GM19438 (cell line): ENCODE measurements around the gene SNCAIP.
A peak's percentile ranks its signal among the peaks of the same experiment; 100 is the strongest.

Experiments
- ATAC-seq: cut with Tn5 transposase; IDR thresholded peaks from one replicate; pipeline ENCODE4 v1.9.1; 2021; ENCODE audit warnings: low read depth; ENCODE audit not compliant: unreplicated experiment

Gene SNCAIP

GRCh38 chr5:122455939-122456338, 143.9 kb downstream of the SNCAIP start:
- ATAC-seq: no peak

GRCh38 chr5:122457178-122457826, 145.3 kb downstream of the SNCAIP start:
- ATAC-seq: no peak

GRCh38 chr5:122458278-122458872, 146.3 kb downstream of the SNCAIP start:
- ATAC-seq: peak; percentile 67

- no peak for ATAC-seq
Measured at GRCh38 chr5:122462486-122462885, 150.4 kb downstream of the SNCAIP start.

GRCh38 chr5:122463221-122463620, 151.2 kb downstream of the SNCAIP start:
- no peak for ATAC-seq

- ATAC-seq: no peak
Measured at GRCh38 chr5:122464191-122464590, 152.2 kb downstream of the SNCAIP start.

GRCh38 chr5:122465031-122465577, 153.1 kb downstream of the SNCAIP start:
- no peak for ATAC-seq

GRCh38 chr5:122465994-122466393, 154.0 kb downstream of the SNCAIP start:
- ATAC-seq: no peak

GRCh38 chr5:122468351-122469116, 156.5 kb downstream of the SNCAIP start:
- ATAC-seq: no peak

GRCh38 chr5:122469384-122469919, 157.4 kb downstream of the SNCAIP start:
- no peak for ATAC-seq

GRCh38 chr5:122470365-122470764, 158.3 kb downstream of the SNCAIP start:
- no peak for ATAC-seq

- ATAC-seq: no peak
Measured at GRCh38 chr5:122471031-122471751, 159.2 kb downstream of the SNCAIP start.

- no peak for ATAC-seq
Measured at GRCh38 chr5:122471752-122472061, 159.7 kb downstream of the SNCAIP start.

GRCh38 chr5:122473138-122473843, 161.3 kb downstream of the SNCAIP start:
- ATAC-seq: no peak

GRCh38 chr5:122473941-122474340, 161.9 kb downstream of the SNCAIP start:
- ATAC-seq: no peak

GRCh38 chr5:122478741-122479442, 166.9 kb downstream of the SNCAIP start:
- ATAC-seq: no peak

- no peak for ATAC-seq
Measured at GRCh38 chr5:122480146-122480545, 168.1 kb downstream of the SNCAIP start.

GRCh38 chr5:122484103-122484502, 172.1 kb downstream of the SNCAIP start:
- no peak for ATAC-seq

GRCh38 chr5:122485226-122485625, 173.2 kb downstream of the SNCAIP start:
- ATAC-seq: no peak
